Superior temporal gyrus (tissue), 1 donor: ENCODE measurements around the gene CFAP298.
"Not testable (repeated sequence)": the region's sequence is repeated elsewhere in the genome, so short reads cannot be mapped to it uniquely, and the experiment has no call there.

Experiments used
- DNase-seq: peaks from one replicate; pipeline ENCODE4 v3.0.0-alpha.2; 2016; ENCODE audit errors: extremely low spot score

The CFAP298 gene

GRCh38 chr21:32566741-32567389 is 45.3 kb downstream of the CFAP298 start:
- DNase-seq: no peak

GRCh38 chr21:32565856-32566465 is 46.2 kb downstream of the CFAP298 start:
- DNase-seq: no peak

GRCh38 chr21:32562915-32563314 is 49.3 kb downstream of the CFAP298 start:
- DNase-seq: no peak

DNA sequence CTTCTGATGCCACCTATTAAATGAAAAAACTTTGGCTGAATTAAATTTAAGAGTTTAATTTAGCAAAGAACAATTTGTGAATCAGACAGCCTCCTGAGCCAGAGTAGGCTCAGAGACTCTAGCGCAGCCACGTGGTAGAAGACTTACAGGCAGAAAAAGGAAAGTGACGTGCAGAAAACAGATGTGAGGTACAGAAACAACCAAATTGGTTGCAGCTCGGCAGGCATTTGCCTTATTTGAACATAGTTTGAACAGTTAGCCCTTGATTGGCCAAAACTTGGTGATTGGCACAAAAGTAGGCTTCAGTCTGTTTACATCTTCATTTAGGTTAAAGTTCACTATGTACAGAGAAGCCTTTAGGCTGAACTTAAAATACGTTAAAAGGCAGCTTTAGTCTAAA is 49.8 kb downstream of the CFAP298 start:
- peak; percentile 38 for DNase-seq

- DNase-seq: not testable (repeated sequence)
Observed at GRCh38 chr21:32561476-32561875, 50.7 kb downstream of the CFAP298 start.

GRCh38 chr21:32560896-32561295 is 51.3 kb downstream of the CFAP298 start:
- DNase-seq: no peak

GRCh38 chr21:32559006-32559610 is 53.1 kb downstream of the CFAP298 start:
- DNase-seq: no peak

DNA sequence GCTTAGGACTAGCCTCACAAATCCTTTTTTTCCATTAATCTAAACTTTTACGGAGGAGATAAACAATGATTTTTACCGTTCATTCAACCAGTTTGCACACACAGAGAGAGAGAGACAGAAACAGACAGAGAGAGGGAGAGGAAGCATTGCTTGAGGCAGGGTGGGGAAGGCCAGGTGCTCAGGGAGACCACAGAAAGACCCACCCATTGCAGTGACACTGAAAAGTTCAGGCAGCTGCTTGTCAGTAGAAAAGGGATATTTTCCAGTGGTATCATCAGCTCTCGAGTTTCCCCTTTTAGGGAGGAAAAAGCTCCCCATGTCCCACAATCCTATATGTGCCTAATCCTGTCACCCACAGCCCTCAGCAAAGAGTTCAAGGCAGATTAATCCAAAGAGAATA is 54.1 kb downstream of the CFAP298 start:
- DNase-seq: no peak

DNA sequence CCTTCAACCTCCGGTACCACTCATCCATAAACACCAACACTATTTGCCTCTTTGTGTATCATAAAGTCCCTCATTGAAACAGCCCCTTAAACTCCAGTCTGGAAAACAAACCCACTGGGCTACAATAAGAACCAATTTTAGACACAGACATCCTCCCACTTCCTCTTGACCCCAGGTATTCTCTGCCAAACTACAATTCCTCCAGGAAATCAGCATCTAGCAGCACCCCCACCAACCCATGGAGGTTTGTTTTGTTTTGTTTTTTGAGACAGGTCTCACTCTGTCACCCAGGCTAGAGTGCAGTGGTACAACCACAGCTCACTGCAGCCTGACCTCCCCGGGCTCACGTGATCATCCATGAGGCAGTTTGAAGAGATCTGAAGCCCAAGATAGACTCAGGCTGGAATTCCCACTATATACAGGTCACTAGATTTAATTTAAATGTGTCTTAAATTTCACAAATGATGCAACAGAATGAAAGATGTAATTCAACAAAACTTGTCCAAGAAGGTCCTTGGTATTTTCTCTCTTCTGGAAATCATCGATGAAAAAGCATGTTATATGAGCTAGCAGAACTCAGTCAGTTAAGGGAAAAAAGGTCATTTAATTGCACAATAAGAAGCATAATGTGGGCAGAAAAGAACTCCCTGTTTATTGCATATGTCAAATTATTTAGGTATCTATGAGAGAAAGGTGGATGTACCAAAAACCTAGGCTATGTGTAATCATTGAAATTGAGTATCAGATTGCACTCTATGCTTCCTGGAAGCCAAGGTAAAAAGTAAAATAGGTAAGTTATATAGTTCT is 57.1 kb downstream of the CFAP298 start:
- DNase-seq: no peak

DNA sequence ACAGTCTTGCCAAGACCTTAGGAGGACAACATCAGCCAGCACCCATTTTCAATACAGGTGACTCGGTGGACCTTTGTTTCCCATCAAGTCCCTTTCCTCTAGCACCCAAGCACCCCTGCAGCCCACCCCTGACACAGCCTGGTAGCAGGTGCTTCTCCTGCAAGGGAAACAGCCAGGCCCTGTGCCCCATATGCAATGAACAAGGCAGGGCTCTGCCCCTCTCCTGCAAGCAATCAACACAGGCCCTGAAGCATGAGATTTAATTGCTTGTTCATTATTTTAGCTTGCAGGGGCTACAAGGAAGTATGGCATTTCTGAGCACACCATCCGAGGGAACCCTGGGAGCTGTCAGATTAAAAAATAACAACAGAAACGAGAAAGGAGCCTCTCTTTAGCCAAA is 62.3 kb downstream of the CFAP298 start:
- no peak for DNase-seq

GRCh38 chr21:32549440-32549839 is 62.7 kb downstream of the CFAP298 start:
- DNase-seq: no peak
